Measurements from ENCODE around the gene DOK6.
A peak's percentile ranks its signal among the peaks of the same experiment; 100 is the strongest.

- TF ChIP-seq CTCF (conservative IDR thresholded peaks at IDR 0.05; ENCODE audit: low read depth, low read length) (peak; percentile 65), EZH2 (IDR thresholded peaks at IDR 0.05; ENCODE audit: low read length, unreplicated experiment) (no peak), EZH2phosphoT487 (IDR thresholded peaks at IDR 0.05; ENCODE audit: borderline replicate concordance, low read length) (no peak)
These were observed 84.2 kb downstream of the DOK6 start for GRCh38 chr18:69484699-69485396.
